ENCODE data around the gene MLLT10.
A peak's percentile ranks its signal among the peaks of the same experiment; 100 is the strongest.

The MLLT10 gene

DNA sequence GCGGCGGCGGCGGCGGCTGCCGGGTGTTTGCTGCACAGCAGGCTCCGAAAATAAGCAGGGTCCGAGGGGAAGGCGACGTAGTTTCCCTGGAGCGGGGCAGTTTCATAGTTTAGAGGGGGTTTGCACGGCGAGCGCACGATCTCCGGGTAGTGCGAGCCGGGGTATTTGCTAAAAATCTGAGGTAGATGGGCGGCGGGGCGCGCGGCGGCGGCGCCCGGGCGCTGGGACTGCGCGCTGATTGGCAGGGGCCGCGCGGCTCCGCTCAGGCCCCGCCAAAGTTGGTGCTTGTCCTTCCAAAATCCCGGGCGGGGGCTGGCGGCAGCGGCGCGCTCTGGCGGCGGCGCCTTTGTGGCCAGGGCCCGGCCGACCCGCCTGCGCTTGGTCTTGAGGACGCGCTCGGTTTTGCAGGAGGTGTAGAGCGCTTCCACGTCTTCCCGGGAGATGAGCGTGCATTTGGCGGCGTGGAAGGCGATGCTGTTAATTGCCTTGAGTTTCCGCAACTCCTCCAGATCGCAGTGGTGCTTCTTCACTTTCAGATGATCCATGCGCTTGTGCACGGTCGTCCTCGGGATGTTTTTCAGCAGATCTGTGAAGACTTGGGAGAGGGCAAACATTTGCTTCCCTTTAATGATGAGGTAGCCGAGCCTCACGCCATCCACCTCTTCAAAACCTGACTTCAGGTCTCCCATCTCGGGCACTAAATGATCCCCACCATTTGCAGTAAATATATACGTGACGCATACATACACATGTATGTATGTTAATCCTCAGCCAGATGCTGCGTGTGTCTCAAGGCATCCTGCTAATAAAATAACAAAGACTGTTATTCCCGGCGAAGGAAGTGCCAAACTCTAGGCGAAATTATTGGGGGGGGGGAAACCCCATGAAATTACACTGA lies 16.6 kb upstream of the MLLT10 start:
- DNase-seq (ENCODE audit: low spot score), result peak; percentile 75

DNA sequence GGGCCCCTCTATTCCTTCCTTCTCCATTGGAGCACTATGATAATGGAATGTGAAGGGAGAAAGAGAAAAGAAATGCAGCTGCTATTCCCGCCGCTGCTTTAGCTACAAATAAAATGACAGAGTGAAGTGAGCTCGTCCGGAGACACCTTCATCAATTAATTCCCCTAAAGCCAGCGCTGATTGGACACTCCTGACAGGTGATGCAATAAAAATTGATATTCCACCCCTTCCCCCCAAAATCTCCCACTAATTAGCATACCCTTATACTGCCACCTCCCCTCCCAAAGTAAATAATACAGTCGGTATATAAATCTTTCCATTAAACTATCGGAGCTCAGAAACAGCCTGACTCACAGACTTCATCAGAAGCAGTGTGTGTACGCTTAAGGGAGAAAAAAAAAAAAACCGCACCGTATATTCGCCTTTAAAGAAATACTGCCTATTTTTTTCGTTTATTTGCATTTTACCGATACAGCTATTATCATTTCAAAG lies 15.8 kb upstream of the MLLT10 start:
- DNase-seq (ENCODE audit: low spot score), result no peak

DNA sequence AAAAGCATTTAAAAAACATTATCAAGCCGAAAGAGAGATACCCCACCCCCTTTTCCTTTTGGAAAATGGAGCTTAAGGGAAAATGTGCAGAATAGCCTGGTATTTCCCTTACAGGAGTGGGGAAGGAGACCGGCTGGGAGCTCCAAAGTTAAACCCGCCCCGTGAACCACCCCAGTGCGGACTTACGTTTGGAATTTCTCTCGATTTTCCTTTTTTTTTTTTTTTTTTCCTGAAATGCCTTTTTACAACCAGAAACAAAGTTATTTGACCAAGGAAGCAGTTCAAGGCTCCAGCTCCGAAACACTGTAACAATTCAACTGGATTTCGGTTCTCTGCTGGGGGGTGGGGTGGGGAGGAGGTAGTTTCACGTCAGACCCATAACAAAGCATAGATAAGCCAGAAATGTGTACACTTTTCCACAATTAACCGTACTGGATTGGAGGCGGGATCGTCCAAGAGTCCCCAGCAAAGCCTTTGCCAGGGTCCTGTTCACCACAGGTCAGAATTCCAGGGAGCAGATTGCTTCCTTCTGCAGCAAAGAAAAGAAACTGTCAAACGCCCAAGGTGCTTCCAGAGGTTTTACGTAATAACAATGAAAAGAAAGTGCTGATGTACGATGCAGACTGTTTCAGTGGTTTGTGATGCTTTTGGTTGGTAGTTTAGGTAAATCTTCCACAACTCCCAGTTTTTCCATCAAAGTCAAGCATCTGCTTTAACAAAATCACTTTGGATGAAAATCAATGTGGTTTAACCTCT lies 15.2 kb upstream of the MLLT10 start:
- no peak for DNase-seq (ENCODE audit: low spot score)

DNA sequence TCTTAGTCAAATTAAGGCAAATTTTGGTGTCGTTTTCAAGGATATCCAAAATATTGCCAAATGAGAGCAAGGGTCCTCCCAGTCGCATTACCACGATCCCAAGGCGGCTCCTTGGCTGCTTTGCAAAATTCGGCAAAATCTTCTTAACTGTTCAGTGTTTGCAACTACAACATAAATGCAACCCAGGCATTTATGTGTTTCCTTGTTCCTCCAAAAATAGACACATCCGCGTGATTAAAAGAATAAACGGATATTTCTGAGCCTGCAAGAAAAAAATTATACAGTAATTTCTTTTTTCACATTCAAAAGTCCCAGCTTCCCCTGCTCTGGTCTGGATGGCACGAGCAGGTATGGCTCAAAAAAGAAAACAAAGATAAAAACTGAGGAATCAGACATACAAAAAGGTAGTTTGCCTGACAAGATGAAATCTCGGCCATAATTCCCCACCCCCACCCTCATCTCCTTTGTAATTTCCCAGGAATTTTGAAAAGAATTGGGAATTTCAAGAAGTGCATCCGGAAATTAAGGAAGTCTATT lies 14.6 kb upstream of the MLLT10 start:
- no peak for DNase-seq (ENCODE audit: low spot score)

DNA sequence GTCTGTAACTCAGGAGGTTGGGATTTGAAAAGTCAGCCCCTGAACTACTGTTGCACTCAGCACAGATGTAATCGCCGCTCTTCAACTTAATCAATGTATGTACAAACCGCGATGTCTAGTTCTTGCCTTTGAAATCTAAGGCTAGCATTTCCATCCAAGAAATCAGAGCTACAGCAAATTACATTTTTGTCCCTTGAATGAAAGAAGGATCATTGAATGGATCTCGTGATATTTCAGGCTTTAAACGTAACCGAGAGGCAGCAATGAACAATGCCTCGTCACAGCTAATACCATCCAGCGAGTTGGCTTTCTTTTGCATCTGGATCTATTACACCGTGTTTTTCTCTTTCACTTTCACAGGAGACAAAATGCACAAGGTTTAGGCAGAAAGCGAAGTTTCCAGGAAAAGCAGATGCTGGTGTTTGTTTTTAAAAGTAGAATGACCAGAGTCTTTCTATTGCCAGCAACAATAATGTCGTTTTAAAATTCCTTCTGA lies 14.0 kb upstream of the MLLT10 start:
- no peak for DNase-seq (ENCODE audit: low spot score)

DNA sequence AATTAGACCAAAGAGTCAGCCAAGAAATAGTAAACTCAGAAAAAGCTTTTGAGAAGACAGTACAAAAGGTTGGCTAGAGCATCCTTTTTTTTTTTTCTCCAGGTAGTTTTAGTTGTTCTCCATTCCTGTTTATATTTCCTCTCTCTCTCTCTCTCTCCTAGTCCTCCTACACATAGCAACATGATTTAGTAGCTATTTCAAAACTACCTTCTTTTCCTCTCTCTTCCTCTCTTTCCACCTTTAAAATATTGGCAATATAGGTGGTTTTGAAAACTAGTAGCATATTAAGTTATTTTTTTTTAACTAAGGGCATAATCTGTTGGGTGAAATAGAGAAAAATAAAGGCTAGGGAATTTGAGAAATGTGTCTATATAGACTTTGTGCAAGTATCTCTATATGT lies 13.5 kb upstream of the MLLT10 start:
- no peak for DNase-seq (ENCODE audit: low spot score)

DNA sequence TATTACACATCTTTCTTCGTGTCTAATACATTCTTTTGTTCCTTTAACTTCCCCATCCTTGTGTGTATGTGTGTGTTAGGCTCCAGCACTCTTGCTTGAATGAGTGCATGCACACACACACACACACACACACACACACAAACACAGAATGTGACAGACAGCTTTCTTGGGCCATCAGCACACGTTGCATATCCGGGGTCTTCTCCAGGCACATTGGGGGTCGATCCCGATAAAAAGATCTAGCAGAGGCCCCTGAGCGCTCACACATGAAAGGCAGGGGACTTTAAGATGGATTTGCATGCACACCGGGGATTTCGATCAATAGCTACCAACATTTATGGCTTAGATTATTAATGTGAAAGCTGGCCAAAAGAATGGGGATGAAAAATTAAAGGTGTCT lies 13.1 kb upstream of the MLLT10 start:
- no peak for DNase-seq (ENCODE audit: low spot score)

DNA sequence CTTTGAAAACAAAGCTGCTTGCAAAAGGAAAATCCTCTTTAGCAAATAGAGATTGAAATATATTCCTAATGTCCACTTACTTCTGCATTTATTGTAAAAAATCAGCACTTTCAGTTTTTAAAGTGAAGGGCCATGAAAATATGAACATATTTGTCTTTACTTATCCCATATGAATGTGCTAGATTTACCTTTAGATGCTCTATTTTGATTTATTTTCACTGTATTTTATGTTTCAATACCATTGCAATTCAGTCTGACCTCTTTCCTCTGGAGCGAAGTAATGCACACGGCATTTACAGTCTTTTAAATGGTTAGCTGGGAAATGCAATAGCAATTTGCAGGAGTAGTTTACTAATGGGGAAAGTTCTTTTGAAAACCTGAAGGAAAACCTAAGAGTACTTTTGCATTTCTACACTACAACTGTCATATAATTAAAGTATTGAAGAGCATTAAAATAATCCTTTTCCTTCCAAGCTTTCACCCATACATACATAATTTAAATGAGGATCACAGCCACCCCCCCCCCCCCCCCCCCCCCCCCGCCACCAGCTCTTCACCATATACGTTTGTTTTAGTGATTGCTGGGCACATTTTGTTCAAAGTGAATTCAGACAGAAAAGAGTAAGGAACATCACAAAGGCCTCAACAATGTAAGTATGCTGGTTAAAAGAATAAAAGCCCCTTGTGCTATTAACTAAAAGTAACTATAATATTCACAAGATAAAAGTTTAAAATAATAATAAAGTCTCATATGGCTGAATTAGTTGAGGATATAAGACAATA lies 12.1 kb upstream of the MLLT10 start:
- DNase-seq (ENCODE audit: low spot score), result no peak

DNA sequence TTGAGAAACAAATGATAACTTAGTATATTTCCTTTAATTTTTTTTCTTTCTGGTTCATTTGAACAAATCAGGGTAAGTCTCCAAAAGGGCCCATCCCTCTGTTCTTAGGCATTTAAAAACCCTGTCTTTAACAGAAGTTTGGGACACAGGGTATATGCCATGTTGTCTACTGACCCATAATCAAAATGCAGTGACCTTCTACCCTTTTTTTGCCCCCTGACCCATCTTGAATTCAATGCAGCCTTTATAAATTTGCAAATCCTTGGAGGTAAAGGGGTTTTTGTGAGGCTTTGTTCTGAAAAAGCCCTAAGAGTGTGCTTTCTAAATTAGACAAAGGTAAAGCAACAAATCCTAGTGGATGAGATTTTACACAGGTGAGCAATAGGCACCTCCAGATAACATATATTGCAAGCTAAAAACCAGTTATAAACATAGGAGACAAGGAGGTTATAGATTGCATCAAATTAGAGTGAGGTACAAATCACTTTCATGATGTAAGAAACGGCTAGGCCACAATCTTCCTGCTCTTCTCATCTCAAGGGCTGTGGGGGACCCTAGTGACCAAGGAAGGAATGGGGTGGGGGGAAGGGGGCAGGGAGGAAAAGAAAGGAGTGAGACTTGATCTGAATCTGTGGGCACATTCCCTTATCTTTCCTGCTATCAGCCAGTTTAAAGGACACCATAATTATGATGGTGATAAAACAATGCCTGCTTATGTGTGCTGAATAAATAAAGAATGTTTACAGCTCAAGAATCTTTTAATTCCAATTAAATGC lies 11.2 kb upstream of the MLLT10 start:
- DNase-seq (ENCODE audit: low spot score), result no peak

DNA sequence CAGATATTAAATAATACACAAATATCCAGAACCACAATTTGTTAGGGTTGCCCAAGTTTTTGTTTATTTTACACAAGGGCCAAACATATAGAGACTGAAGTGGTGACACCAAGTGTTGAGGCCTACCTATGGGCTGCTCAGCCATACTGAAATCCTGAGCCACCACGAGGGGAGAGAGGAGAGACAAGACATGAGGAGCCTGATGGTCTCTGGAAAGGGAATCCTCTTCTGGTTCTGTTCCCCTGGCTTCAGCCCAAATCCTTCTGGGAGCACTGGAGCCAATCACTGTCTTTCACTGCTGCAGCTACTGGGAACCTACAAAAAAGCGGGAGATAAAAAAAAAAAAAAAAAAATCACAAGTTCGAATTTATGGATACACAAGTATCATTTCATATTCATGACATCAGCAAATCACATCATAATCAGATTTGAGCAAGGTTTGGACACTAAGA lies 10.4 kb upstream of the MLLT10 start:
- DNase-seq (ENCODE audit: low spot score), result no peak

DNA sequence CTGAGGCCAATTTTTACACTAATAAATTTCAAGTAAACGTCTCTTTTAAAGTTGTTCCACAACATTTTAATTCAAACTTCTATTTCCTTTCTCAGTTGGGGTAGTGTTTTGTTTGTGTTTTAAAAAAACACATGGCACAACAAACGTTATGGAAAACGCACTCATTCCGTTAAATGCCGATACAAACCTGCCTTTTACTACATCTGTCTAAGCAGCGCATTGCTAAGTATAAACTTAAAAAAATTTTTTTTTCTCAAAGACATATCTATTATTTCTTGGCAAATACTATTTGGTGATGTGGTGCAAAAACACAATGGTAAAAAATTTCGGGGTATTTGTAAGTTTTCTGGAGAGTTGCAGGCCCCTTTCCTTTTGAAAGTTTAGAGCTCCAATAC lies 9.9 kb upstream of the MLLT10 start:
- DNase-seq (ENCODE audit: low spot score), result no peak

DNA sequence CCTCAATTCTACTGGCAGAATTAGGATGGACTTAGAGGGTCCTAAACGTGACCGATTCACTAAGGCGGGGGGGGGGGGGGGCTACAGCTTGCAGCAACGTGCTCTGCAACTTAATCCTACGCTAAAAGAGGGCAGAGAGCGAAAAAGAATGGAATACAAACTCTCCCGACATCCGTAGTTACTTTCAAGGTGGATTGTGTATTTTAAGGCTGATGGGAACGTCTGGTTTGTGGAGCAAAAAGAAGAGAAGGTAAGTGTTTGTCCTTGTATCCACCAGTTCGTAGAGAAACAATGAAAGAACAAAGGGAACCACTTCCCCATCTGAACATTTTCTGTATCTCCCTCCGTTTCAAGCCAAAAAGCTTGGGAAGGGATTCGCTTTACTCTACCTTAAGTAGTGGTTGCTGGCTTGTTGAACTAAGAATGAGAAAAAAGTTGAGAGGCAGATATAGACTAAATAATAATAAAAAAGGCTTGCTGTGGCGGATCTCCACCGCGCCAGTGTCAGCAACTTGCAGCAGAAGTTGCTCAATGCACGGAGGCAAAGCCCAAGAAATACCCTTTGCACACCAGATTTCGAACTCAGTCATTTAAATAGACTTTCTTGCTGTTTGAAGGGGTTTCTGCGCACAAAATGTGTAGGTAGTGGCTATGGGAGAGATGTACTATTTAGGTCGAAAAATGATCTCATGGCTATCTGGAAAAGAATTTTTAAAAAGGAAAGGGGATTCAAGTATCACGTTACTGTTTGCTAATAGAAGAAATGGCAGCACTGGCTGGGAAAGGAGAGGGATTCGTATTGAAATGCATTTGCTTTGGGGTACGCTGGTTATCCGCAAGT lies 9.3 kb upstream of the MLLT10 start:
- DNase-seq (ENCODE audit: low spot score), result no peak

DNA sequence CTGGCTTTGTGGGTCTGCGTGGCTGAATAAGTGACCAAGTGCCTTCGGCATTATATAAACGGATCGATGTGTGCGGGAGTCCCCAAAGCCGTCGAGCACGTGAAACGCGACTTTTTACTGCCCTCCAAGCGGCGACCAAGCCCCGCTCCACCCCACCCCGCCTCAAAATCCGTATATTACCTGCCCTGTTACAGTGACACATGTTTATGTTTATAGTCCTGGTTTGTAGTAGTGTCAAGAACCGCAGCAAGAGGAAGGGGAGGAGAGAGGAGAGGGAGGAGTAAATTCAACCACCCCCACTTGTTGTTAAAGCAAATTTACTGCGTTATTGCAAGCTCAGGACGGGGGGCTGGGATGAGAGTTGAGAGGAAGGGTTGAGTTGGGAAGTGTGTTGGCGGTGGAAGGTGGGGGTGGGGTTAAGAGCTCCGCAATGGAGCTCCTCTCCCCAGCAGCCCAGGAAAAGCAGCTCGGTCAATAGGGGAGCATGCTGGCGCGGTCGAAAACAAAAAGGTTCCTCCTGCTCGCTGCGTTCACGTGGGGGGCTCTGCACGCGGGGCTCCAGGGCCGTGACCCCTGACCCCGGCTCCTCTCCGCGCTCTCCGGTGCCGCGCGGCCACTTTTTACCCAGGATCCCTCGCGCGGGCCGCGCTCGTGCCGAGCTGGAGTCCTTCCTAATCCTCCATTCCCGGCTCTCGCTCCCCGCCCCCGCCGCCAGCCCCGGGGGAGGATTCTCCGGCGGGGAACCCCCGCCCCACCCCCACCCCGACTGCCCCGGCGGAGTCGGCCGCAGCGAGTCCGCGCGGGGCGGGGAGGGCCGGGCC lies 8.5 kb upstream of the MLLT10 start, which contains the start of gene SKIDA1:
SKIDA1 (minus strand) TSS at position 316 of the 821 bp plus-strand sequence. CDS start 7,860 bp downstream, outside the sequence.
- DNase-seq (ENCODE audit: low spot score), result peak; percentile 81

DNA sequence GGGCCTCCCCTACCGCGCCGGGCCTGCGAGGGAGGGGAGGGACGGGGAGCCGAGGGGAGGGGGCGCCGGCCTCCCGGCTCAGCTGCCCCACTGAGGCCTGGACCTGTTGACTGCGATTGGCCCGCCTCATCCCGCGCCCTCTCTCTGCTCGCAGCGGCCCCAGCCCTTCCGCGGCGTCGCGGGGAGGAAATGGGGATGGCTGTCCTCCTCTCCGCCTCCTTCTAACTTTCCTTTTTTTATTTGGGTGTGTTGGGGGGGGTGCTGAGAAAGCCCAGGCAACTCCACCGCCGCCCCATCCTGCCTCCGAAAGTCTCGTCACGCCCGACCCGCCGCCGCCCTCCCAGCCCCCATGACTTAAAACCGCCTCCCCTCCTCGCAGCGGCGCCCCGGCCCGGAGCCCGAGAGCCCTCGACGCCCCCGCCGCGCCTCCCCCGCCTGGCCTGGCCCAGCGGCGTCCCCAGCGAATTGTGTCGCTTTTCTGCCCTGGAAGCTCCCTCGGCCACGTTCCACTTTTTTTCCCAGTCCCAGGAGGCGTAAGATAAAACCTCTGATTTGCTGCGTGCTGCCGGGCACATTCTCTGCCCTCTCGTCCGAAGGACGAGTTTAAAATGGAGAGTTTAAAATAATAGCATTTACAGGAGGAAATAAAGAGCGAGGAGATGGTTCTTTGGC lies 7.7 kb upstream of the MLLT10 start:
- DNase-seq (ENCODE audit: low spot score), result no peak

DNA sequence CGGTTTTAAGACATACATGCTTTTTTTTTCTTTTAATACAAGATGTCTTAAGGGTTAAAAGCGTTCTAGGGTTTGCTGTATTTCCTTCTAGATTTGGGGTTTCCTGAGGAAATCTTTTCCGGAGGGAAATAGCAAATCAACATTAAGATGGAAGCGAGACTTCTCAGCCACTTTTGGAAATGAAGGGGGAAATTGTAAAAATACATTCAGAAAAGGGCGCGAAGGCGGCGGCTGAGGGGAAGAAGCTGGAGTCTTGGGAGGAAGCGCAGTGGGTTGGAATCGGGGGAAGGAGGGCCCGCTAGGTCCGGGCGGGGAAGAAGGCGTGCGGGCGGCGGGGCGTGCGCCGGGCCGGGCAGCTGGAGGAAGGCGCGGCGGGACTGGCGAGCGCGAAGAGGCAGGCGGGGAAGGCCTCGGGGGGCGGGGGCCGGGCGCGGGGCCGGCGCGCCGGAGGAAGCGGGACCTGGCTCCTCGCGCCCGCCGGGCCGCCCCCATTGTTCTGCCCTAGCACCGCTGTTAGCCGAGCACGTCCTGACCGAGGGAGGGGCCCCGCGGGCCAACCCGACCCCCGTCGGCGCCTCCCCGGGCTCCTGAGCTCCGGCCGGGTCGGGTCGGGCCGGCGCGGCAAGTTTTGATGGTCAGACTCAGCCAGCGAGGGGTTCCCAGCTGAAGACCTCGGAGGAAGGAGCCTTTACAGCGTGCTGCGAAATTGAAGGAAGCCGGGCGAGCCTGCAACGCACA lies 7.0 kb upstream of the MLLT10 start:
- no peak for DNase-seq (ENCODE audit: low spot score)

DNA sequence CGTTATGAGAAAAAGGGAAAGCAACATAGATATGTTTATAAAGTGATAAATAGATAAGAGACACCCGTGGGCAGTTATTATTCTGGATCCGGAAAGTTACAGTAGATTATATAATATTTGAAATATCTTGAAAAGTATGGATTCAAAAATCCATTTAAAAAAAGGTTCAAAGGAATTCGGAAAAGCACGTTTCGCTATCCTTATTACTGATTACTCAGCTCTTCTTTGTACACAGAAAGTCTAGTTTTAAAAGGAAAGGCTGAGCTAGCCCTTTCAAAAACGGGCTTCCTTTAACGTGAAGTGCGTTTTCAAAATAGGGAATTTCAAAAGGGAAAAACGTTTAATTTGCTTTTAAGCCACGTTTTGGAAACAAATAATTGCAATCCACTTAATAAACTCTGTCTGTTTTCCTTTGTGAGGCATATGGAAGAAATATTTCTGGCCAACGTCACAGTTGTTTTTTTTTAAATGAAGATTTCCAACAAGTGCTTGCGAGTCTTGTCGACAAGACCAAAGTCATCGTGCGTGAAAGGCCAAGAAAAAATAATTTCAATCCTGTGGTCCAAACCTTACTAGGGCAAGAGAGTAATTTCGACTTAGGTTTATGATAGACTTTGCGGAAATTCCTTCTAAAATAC lies 6.3 kb upstream of the MLLT10 start:
- DNase-seq (ENCODE audit: low spot score), result no peak

Data from HuH-7.5 (cell line).